A673 (cell line): ENCODE measurements around the gene SPATS2. TPM values are rescaled to one million over a fixed set of nuclear protein-coding genes. Genes with fewer than 3 reads are reported as not detected.

Source experiments
- BruUV-seq: library from RNA; stranded (reverse); fragments of 400-500 nt; replicated peaks from 2 replicates; lab custom pipeline; 2021; lab: Mats Ljungman, UMichigan
- CTCF ChIA-PET: fragments of 300-600 bp; sonication (Branson Sonifier 250); formaldehyde crosslinking; loops from one replicate; lab custom pipeline; 2022; ENCODE audit warnings: antibody characterized with exemption; lab: Charles Lee
- POLR2A ChIA-PET: fragments of 300-600 bp; sonication (Branson Sonifier 250); formaldehyde crosslinking; loops from one replicate; lab custom pipeline; 2022; ENCODE audit warnings: antibody characterized with exemption; ENCODE audit not compliant: low non-redundant PET; lab: Charles Lee
- DNase-seq: peaks from one replicate; pipeline ENCODE4 v3.0.0-alpha.2; 2015; ENCODE audit warnings: low spot score
- H3K27ac ChIP-seq: fragments of 200-600 bp; sonication (generic); 2 replicates; pipeline ENCODE4 v1.5.1; 2016; ENCODE audit warnings: mixed run types, low read depth, mild to moderate bottlenecking, mixed read lengths, antibody characterized with exemption, low read length; ENCODE audit not compliant: poor library complexity, severe bottlenecking
- H3K27me3 ChIP-seq: fragments of 200-600 bp; sonication (generic); replicated peaks from 2 replicates; pipeline ENCODE4 v1.6.1; 2017; ENCODE audit warnings: mixed run types, low read depth, mild to moderate bottlenecking, mixed read lengths, antibody characterized with exemption, low read length; ENCODE audit not compliant: insufficient read depth, poor library complexity
- H3K36me3 ChIP-seq: fragments of 200-600 bp; sonication (generic); 2 replicates; pipeline ENCODE4 v1.6.1; 2016; ENCODE audit warnings: mixed run types, mild to moderate bottlenecking, mixed read lengths, antibody characterized with exemption, low read length; ENCODE audit not compliant: insufficient read depth, poor library complexity, severe bottlenecking
- H3K4me1 ChIP-seq: fragments of 200-600 bp; sonication (generic); 2 replicates; pipeline ENCODE4 v1.6.1; 2017; ENCODE audit warnings: mixed run types, mild to moderate bottlenecking, mixed read lengths, antibody characterized with exemption, low read length; ENCODE audit not compliant: insufficient read depth, poor library complexity, severe bottlenecking
- H3K4me3 ChIP-seq: fragments of 200-600 bp; sonication (generic); 2 replicates; pipeline ENCODE4 v1.5.1; 2016; ENCODE audit warnings: low read depth, mixed run types, mild to moderate bottlenecking, mixed read lengths, low read length; ENCODE audit not compliant: poor library complexity, severe bottlenecking
- H3K9me3 ChIP-seq: fragments of 200-600 bp; sonication (generic); 2 replicates; pipeline ENCODE4 v1.6.1; 2016; ENCODE audit warnings: mixed run types, low read depth, mild to moderate bottlenecking, mixed read lengths, antibody characterized with exemption, low read length; ENCODE audit not compliant: poor library complexity, severe bottlenecking
- EZH2 ChIP-seq: fragments of 200-600 bp; sonication (generic); IDR thresholded peaks from 2 replicates; pipeline ENCODE4 v1.6.1; 2017; ENCODE audit warnings: borderline replicate concordance, low read depth, mild to moderate bottlenecking, mixed read lengths, antibody characterized with exemption, low read length; ENCODE audit not compliant: poor library complexity, severe bottlenecking
- intact Hi-C: fragments of 100-400 bp; cut with micrococcal nuclease; formaldehyde crosslinking; loops from one replicate; pipeline ENCODE4 v1.10.0; 2022; ENCODE audit not compliant: unreplicated experiment
- total RNA-seq: library from RNA; stranded (reverse); gene quantifications from 2 replicates; pipeline ENCODE4 v1.2.3, GENCODE V29; 2021
- TF ChIP-seq, protein P1 (sequence below): fragments of 300-800, 200-600 bp; sonication (generic); conservative IDR thresholded peaks from 2 replicates; pipeline ENCODE4 v1.5.1; 2017; ENCODE audit warnings: low read depth, mild to moderate bottlenecking, antibody characterized with exemption, low read length, moderate library complexity, mixed read lengths

SPATS2 gene
- total RNA-seq, 1 experiment from 2014 or later: 82.8 TPM

DNA sequence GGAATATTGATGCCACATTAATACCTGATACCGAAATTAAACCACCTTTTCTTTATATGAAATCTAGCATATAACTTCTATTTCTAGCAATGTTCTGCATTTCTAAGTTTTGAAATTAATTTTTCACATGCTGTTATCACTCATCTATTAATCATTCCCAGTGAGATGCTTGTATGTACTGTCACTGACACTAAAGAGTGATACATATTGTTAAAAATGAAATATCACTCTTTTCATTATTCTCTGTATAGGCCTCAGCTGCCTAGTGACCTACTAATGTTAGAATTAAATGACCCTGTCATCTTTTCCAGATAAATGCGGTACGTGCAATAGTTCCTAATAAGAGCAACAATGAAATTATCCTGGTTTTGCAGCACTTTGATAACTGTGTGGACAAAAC is 121.9 kb downstream of the SPATS2 start:
- H3K27ac ChIP-seq: no peak overlapping the region
- H3K36me3 ChIP-seq: no peaks in the 10 kb centered on the region
- H3K27me3 ChIP-seq: no peaks in the 10 kb centered on the region
- TF ChIP-seq, protein P1, sequence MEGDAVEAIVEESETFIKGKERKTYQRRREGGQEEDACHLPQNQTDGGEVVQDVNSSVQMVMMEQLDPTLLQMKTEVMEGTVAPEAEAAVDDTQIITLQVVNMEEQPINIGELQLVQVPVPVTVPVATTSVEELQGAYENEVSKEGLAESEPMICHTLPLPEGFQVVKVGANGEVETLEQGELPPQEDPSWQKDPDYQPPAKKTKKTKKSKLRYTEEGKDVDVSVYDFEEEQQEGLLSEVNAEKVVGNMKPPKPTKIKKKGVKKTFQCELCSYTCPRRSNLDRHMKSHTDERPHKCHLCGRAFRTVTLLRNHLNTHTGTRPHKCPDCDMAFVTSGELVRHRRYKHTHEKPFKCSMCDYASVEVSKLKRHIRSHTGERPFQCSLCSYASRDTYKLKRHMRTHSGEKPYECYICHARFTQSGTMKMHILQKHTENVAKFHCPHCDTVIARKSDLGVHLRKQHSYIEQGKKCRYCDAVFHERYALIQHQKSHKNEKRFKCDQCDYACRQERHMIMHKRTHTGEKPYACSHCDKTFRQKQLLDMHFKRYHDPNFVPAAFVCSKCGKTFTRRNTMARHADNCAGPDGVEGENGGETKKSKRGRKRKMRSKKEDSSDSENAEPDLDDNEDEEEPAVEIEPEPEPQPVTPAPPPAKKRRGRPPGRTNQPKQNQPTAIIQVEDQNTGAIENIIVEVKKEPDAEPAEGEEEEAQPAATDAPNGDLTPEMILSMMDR: no peak
- TF ChIP-seq EZH2: no peak
- H3K9me3 ChIP-seq: no peaks in the 10 kb centered on the region
- ChIA-PET POLR2A (interaction anchor here (0.9 kb wide), 1 partner anchor 30 kb away, joined by 3 read pairs; no protein-coding TSS in a partner anchor), CTCF (no interaction called here)
- no peaks in the 10 kb centered on the region for H3K4me1 ChIP-seq
- intact Hi-C loops: no loop called here
- H3K4me3 ChIP-seq: no peak overlapping the region
- DNase-seq: no peak
- BruUV-seq: no TSS peak

DNA sequence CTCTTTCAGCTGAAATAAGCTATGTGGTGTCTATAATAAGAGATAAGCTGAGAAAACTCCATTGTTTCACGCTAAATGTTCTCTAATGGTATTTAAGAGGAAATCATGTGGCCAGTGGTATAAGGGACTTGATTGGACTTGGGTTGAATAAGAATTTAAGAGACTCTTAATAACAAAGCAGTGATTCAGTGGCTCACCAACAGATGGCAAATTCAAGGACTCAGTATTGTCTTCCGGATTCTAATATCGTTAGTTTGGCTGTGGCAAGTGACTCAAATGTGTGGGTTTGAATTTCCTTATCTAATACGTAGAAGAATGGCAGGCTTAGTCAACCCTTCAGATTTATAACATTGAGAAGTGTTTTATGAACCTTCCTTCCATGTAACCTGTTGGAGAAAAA is 122.5 kb downstream of the SPATS2 start:
- no TSS peak for BruUV-seq
- ChIA-PET CTCF (no interaction called here), POLR2A (interaction anchor here (0.9 kb wide), 1 partner anchor 31 kb away, joined by 3 read pairs; no protein-coding TSS in a partner anchor)
- Histone ChIP-seq H3K4me3 (no peak overlapping the region), H3K36me3 (no peaks in the 10 kb centered on the region), H3K27ac (no peak overlapping the region), H3K9me3 (no peaks in the 10 kb centered on the region), H3K4me1 (no peaks in the 10 kb centered on the region), H3K27me3 (no peaks in the 10 kb centered on the region)
- TF ChIP-seq, protein P1: no peak
- no peak for TF ChIP-seq EZH2
- intact Hi-C loops: no loop called here
- peak; percentile 41 for DNase-seq

DNA sequence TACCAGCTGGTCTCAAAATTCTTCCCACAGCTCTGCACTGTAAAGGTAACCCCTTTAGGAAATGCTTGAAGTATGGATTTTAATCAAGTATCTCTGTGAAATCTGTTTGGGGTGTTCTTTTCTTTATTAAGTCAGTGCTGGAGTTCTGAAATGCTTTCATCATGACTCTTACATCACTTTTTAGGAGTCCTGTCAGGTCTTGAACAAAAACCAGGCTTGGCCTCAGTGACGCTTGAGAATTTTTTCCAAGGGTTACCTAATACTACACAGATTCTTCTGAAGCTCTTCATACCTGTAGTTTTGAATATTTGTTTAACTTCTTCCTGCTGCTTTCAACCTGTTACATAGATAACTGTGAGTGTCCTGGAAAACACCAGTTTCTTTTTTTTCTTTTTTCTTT is 124.6 kb downstream of the SPATS2 start:
- ChIA-PET CTCF (interaction anchor here (0.5 kb wide), 1 partner anchor 26 kb away, joined by 4 read pairs; no protein-coding TSS in a partner anchor), POLR2A (no interaction called here)
- no peak for DNase-seq
- Histone ChIP-seq H3K4me3 (no peak overlapping the region), H3K4me1 (no peaks in the 10 kb centered on the region), H3K9me3 (no peaks in the 10 kb centered on the region), H3K27ac (no peak overlapping the region), H3K27me3 (no peaks in the 10 kb centered on the region), H3K36me3 (peaks cover 4% of the 10 kb centered on the region)
- TF ChIP-seq, protein P1: no peak
- no peak for TF ChIP-seq EZH2
- no TSS peak for BruUV-seq
- intact Hi-C loops: no loop called here
